ENCODE data around the gene LRMDA. TPM values are rescaled to one million over a fixed set of nuclear protein-coding genes. Genes with fewer than 3 reads are reported as not detected.

LRMDA gene
- total RNA-seq, 1 experiment from 2014 or later, result not detected

DNA sequence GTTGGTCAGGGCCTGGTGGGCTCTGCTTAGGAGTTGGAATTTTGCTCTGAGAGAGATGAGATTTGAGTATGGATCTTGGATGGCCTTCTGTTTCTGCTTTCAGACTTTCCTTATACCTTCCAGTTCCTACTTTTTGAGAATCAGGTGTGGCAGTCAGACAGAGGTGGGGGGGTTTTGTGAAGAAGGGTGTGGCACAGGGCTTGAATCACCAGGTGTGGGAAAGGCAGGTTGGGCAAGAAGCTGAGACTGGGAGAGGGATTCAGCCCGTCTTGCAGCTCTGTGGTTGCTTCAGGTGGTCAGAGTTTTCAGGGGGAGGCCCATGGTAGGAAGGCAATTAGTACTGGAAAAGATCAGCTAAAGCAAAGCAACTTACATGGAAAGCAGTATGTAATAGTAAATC is 340.2 kb downstream of the LRMDA start:
- no peaks in the 10 kb centered on the region for H3K4me1 ChIP-seq (ENCODE audit: low read length)
- H3K4me3 ChIP-seq (ENCODE audit: low read length), result no peak overlapping the region
- no peaks in the 10 kb centered on the region for H3K27me3 ChIP-seq (ENCODE audit: low read length)
- H3K79me2 ChIP-seq (ENCODE audit: low read length), result no peaks in the 10 kb centered on the region
- H2AFZ ChIP-seq (ENCODE audit: low read length), result no peak overlapping the region
- no peak overlapping the region for H3K9ac ChIP-seq (ENCODE audit: low read length)
- no peaks in the 10 kb centered on the region for H3K9me3 ChIP-seq (ENCODE audit: low read length)
- H3K4me2 ChIP-seq (ENCODE audit: low read depth, low read length, poor library complexity, severe bottlenecking), result no peak overlapping the region
- no peaks in the 10 kb centered on the region for H3K9me2 ChIP-seq (replicated peaks; ENCODE audit: insufficient read depth, low read length)
- no peak for DNase-seq
- no peaks in the 10 kb centered on the region for H4K20me1 ChIP-seq (ENCODE audit: insufficient read depth, low read depth, low read length)
- H3K36me3 ChIP-seq (ENCODE audit: insufficient read depth, low read length), result no peaks in the 10 kb centered on the region
- H3K27ac ChIP-seq (ENCODE audit: low read length), result no peak overlapping the region

DNA sequence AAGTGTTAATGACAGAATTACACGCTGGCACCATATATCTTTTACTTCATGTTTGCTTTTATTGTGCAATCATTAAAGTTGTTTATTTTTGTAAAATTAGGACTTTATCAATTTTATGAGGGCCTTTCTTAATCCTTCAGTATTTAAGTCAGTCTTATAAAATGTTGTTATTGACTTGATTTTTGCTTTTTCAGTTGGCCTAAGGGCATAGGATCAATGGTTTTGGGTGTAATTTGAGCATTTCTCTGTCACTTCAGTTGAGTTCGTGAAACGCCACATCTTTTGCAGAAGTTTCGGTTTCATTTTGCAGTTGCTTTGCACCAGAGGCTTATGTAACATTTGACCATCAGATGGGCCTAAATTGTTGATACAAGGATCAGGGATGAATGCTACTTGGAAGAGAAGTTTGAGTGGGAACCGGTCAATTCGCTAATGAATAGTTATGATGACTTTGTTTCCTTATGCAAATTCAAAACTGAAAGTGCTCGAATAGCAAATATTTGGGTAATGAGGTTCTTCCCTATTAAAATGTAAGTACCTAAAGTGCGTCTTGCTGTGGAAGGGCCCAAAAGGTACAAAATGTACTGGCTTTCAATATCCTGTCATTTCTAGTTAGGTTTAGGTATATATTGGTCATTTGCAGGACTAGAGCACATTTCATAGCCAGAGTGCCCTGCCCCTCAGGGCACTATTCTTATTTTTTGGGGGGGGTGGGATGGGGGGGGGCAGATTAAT is 340.9 kb downstream of the LRMDA start:
- H3K9me3 ChIP-seq (ENCODE audit: low read length), result no peaks in the 10 kb centered on the region
- H3K27ac ChIP-seq (ENCODE audit: low read length), result no peak overlapping the region
- H4K20me1 ChIP-seq (ENCODE audit: insufficient read depth, low read depth, low read length), result no peaks in the 10 kb centered on the region
- H2AFZ ChIP-seq (ENCODE audit: low read length), result no peak overlapping the region
- DNase-seq, result no peak
- H3K4me2 ChIP-seq (ENCODE audit: low read depth, low read length, poor library complexity, severe bottlenecking), result no peak overlapping the region
- no peaks in the 10 kb centered on the region for H3K36me3 ChIP-seq (ENCODE audit: insufficient read depth, low read length)
- no peak overlapping the region for H3K4me3 ChIP-seq (ENCODE audit: low read length)
- H3K27me3 ChIP-seq (ENCODE audit: low read length), result no peaks in the 10 kb centered on the region
- no peaks in the 10 kb centered on the region for H3K4me1 ChIP-seq (ENCODE audit: low read length)
- H3K79me2 ChIP-seq (ENCODE audit: low read length), result no peaks in the 10 kb centered on the region
- no peaks in the 10 kb centered on the region for H3K9me2 ChIP-seq (replicated peaks; ENCODE audit: insufficient read depth, low read length)
- no peak overlapping the region for H3K9ac ChIP-seq (ENCODE audit: low read length)

DNA sequence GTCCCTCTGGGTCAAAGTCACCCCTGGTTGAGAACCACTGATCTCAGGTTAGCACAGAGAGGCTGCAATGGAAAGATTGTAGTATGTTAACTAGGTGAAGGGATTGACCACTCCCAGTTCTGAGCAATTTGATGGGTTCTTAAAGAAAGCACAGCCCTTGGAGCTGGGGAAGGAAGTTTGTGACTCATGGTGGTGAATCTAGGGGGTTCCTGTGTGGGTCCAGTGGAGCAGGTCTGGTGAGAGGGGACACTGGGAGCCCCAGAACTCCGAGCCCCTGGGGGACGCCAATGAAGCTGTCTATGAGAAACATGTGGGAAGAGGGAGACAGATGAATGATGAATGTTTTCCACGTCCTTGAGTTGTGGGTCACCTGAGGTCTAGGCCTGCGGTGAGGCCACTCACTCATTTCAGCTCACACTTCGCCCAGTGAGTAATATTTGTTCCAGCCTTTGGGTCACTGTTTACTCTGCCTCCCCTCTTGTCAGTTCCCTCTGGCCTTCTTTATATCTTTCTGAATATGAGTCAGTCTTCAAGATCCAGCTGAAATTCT is 341.9 kb downstream of the LRMDA start:
- H3K27me3 ChIP-seq (ENCODE audit: low read length), result no peaks in the 10 kb centered on the region
- H4K20me1 ChIP-seq (ENCODE audit: insufficient read depth, low read depth, low read length), result no peaks in the 10 kb centered on the region
- H3K9ac ChIP-seq (ENCODE audit: low read length), result no peak overlapping the region
- H3K79me2 ChIP-seq (ENCODE audit: low read length), result no peaks in the 10 kb centered on the region
- H3K9me2 ChIP-seq (replicated peaks; ENCODE audit: insufficient read depth, low read length), result no peaks in the 10 kb centered on the region
- no peak overlapping the region for H3K27ac ChIP-seq (ENCODE audit: low read length)
- H3K4me2 ChIP-seq (ENCODE audit: low read depth, low read length, poor library complexity, severe bottlenecking), result no peak overlapping the region
- no peak overlapping the region for H3K4me3 ChIP-seq (ENCODE audit: low read length)
- no peaks in the 10 kb centered on the region for H3K4me1 ChIP-seq (ENCODE audit: low read length)
- no peak for DNase-seq
- H2AFZ ChIP-seq (ENCODE audit: low read length), result no peak overlapping the region
- no peaks in the 10 kb centered on the region for H3K36me3 ChIP-seq (ENCODE audit: insufficient read depth, low read length)
- H3K9me3 ChIP-seq (ENCODE audit: low read length), result no peaks in the 10 kb centered on the region

GRCh38 chr10:75773813-75774782 is 342.7 kb downstream of the LRMDA start:
- no peaks in the 10 kb centered on the region for H3K36me3 ChIP-seq (ENCODE audit: insufficient read depth, low read length)
- no peaks in the 10 kb centered on the region for H3K4me1 ChIP-seq (ENCODE audit: low read length)
- no peak overlapping the region for H3K4me3 ChIP-seq (ENCODE audit: low read length)
- no peaks in the 10 kb centered on the region for H4K20me1 ChIP-seq (ENCODE audit: insufficient read depth, low read depth, low read length)
- no peaks in the 10 kb centered on the region for H3K79me2 ChIP-seq (ENCODE audit: low read length)
- DNase-seq, result no peak
- H3K4me2 ChIP-seq (ENCODE audit: low read depth, low read length, poor library complexity, severe bottlenecking), result no peak overlapping the region
- H3K9me2 ChIP-seq (replicated peaks; ENCODE audit: insufficient read depth, low read length), result no peaks in the 10 kb centered on the region
- no peaks in the 10 kb centered on the region for H3K9me3 ChIP-seq (ENCODE audit: low read length)
- H3K27ac ChIP-seq (ENCODE audit: low read length), result no peak overlapping the region
- H3K27me3 ChIP-seq (ENCODE audit: low read length), result no peaks in the 10 kb centered on the region
- H3K9ac ChIP-seq (ENCODE audit: low read length), result no peak overlapping the region
- H2AFZ ChIP-seq (ENCODE audit: low read length), result no peak overlapping the region

DNA sequence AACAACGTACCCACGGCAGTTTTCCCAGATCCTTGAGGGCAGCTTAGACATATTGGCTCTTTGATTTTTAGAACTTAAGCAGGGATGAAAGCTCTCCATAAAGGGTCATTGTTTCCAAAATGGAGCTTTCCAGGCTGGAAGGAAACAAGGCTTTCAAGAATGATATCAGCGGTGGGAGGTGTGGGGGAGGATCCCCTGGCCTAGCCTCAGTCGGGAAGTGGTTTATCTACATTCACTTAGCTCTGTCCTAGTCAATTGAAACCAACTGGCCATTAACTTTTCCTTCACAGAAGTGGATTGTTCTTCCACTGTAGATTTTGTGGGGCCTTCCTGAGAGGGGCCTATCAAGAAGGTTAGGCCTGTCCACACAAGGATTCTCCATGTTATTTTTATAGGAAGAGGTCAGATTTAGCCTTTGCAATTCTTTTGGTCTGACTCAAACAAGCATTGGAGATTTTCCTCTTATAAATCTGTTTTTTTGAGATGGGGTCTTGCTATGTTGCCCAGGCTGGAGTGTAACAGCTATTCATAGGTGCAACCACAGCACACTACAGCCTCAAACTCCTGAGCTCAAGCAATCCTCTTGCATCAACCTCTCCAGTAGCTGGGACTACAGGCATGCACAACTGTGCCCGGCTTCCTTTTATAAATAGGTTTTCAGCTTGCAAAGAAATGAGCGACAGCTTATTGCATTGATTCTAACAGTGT is 343.5 kb downstream of the LRMDA start:
- no peaks in the 10 kb centered on the region for H3K27me3 ChIP-seq (ENCODE audit: low read length)
- no peaks in the 10 kb centered on the region for H3K4me1 ChIP-seq (ENCODE audit: low read length)
- no peaks in the 10 kb centered on the region for H3K79me2 ChIP-seq (ENCODE audit: low read length)
- no peaks in the 10 kb centered on the region for H3K9me2 ChIP-seq (replicated peaks; ENCODE audit: insufficient read depth, low read length)
- no peaks in the 10 kb centered on the region for H4K20me1 ChIP-seq (ENCODE audit: insufficient read depth, low read depth, low read length)
- H3K9ac ChIP-seq (ENCODE audit: low read length), result no peak overlapping the region
- no peak for DNase-seq
- no peaks in the 10 kb centered on the region for H3K36me3 ChIP-seq (ENCODE audit: insufficient read depth, low read length)
- H3K9me3 ChIP-seq (ENCODE audit: low read length), result no peaks in the 10 kb centered on the region
- H3K4me3 ChIP-seq (ENCODE audit: low read length), result no peak overlapping the region
- H3K27ac ChIP-seq (ENCODE audit: low read length), result no peak overlapping the region
- H3K4me2 ChIP-seq (ENCODE audit: low read depth, low read length, poor library complexity, severe bottlenecking), result no peak overlapping the region
- no peak overlapping the region for H2AFZ ChIP-seq (ENCODE audit: low read length)

DNA sequence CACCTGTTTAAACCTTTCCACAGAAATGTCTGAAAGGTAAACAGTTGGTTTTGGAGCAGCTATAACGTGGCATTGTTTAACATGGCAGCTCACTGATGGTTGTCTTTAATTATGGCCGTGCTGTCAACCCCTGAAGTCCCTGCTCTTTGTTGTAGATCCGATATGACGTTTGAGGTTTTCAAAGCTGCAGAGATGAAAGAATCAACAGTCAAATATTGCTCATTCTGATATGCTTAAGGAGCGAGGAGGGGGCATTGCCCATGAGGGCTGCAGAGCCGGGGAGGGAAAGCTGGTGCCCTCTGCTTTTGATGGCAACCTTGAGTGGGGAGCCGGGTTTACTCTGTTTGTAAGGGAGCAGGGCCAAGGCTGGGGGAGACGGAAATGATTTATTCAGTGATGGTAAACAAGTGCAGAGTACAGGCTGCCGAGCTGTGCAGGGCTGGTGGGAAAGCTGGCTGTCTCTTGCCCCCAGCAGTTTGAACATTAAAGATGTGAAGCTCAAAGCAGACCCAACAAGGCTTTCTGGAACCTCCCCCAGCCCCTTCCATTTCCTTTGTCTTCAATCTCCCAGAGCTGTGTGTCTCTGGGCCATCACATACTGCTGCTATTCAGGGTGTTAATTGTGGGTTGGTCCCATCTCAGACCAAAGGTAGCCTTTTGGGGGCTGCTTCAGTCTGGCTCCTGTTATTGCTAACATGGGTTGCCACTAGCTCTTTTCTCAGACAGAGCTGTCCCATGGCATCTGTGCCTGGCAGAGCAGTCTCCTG is 345.5 kb downstream of the LRMDA start:
- DNase-seq, result no peak

DNA sequence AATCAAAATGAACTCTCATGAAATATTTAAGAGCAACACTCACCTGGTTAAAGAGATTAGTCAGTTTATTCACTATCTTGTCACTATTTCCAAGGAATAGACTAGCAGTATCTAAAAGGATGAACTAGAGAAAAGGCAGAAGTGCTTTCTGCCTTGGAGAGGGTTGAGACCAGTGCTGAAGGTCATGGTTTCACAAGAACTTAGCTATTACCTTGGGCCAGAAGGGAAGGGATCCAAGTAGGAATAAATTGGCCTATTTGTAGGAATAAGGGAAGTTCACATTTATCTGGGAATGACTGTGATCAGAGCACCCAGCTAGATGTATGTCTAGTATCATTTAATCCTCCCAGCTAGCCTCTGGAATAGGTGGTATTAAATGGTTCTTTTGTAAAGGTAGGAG is 347.2 kb downstream of the LRMDA start:
- no peak overlapping the region for H3K4me3 ChIP-seq (ENCODE audit: low read length)
- H4K20me1 ChIP-seq (ENCODE audit: insufficient read depth, low read depth, low read length), result no peaks in the 10 kb centered on the region
- H3K4me1 ChIP-seq (ENCODE audit: low read length), result no peaks in the 10 kb centered on the region
- H3K79me2 ChIP-seq (ENCODE audit: low read length), result no peaks in the 10 kb centered on the region
- no peak overlapping the region for H3K9ac ChIP-seq (ENCODE audit: low read length)
- H2AFZ ChIP-seq (ENCODE audit: low read length), result no peak overlapping the region
- H3K9me2 ChIP-seq (replicated peaks; ENCODE audit: insufficient read depth, low read length), result no peaks in the 10 kb centered on the region
- no peaks in the 10 kb centered on the region for H3K36me3 ChIP-seq (ENCODE audit: insufficient read depth, low read length)
- no peak for DNase-seq
- H3K4me2 ChIP-seq (ENCODE audit: low read depth, low read length, poor library complexity, severe bottlenecking), result no peak overlapping the region
- H3K9me3 ChIP-seq (ENCODE audit: low read length), result no peaks in the 10 kb centered on the region
- H3K27ac ChIP-seq (ENCODE audit: low read length), result no peak overlapping the region
- no peaks in the 10 kb centered on the region for H3K27me3 ChIP-seq (ENCODE audit: low read length)

More for the DNA sequence above, 345.5 kb downstream of the LRMDA start:
- Histone ChIP-seq H3K9me3 (ENCODE audit: low read length) (no peaks in the 10 kb centered on the region), H3K9ac (ENCODE audit: low read length) (no peak overlapping the region), H4K20me1 (ENCODE audit: insufficient read depth, low read depth, low read length) (no peaks in the 10 kb centered on the region), H3K4me3 (ENCODE audit: low read length) (no peak overlapping the region), H3K27ac (ENCODE audit: low read length) (no peak overlapping the region), H3K4me2 (ENCODE audit: low read depth, low read length, poor library complexity, severe bottlenecking) (no peak overlapping the region), H3K9me2 (replicated peaks; ENCODE audit: insufficient read depth, low read length) (no peaks in the 10 kb centered on the region), H3K27me3 (ENCODE audit: low read length) (no peaks in the 10 kb centered on the region), H2AFZ (ENCODE audit: low read length) (no peak overlapping the region), H3K4me1 (ENCODE audit: low read length) (no peaks in the 10 kb centered on the region), H3K79me2 (ENCODE audit: low read length) (no peaks in the 10 kb centered on the region), H3K36me3 (ENCODE audit: insufficient read depth, low read length) (no peaks in the 10 kb centered on the region)
